GM12878 (cell line): ENCODE results near the gene MRPL34. TPM values are rescaled to one million over a fixed set of nuclear protein-coding genes. Genes with fewer than 3 reads are reported as not detected.

Experiments
- ATAC-seq: fragments of 200-7000 bp; cut with Tn5 transposase; 3 replicates; pipeline ENCODE4 v1.9.1; 2020; ENCODE audit warnings: mild to moderate bottlenecking, moderate library complexity
- BruUV-seq: library from RNA; stranded (reverse); fragments of 400-500 nt; replicated peaks from 2 replicates; lab custom pipeline; 2021; lab: Mats Ljungman, UMichigan
- CTCF ChIA-PET: fragments of 300-600 bp; sonication (Branson Sonifier 250); formaldehyde crosslinking; extraction: SDS; loops from one replicate; lab custom pipeline; 2021; ENCODE audit warnings: inconsistent platforms; lab: Yijun Ruan, JAX
- POLR2A ChIA-PET: fragments of 350-600 bp; formaldehyde crosslinking; extraction: SDS; loops from one replicate; lab custom pipeline; 2021; ENCODE audit warnings: inconsistent platforms; lab: Charles Lee
- RAD21 ChIA-PET: fragments of 300-600 bp; sonication (Branson Sonifier 250); formaldehyde crosslinking; loops from one replicate; lab custom pipeline; 2023; ENCODE audit warnings: antibody characterized with exemption; ENCODE audit not compliant: unreplicated experiment; lab: Charles Lee
- SMC1A ChIA-PET: fragments of 300-600 bp; sonication (Branson Sonifier 250); formaldehyde crosslinking; loops from one replicate; lab custom pipeline; 2023; ENCODE audit not compliant: unreplicated experiment, uncharacterized antibody; lab: Charles Lee
- DNase-seq: peaks from one replicate; pipeline ENCODE4 v3.0.0-alpha.2; 2011; ENCODE audit warnings: low read depth, low spot score
- FAIRE-seq: peaks from 3 replicates; lab custom pipeline; 2011; peaks lifted over from hg19 to GRCh38; lab: Jason Lieb, UNC
- H2AFZ ChIP-seq: 2 replicates; pipeline ENCODE4 v1.6.0; 2011; ENCODE audit warnings: low read depth, low read length, control low read depth; ENCODE audit not compliant: control insufficient read depth
- H3K27ac ChIP-seq: 2 replicates; pipeline ENCODE4 v1.5.1; 2011; ENCODE audit warnings: control low read depth; ENCODE audit not compliant: control insufficient read depth, insufficient read depth
- H3K27me3 ChIP-seq, 2 experiments: replicated peaks in 1 of 2; 2 replicates each; pipeline versions ENCODE4 v1.6.0 to v1.6.1; 2011; ENCODE audit warnings: low read length in 1 of 2; ENCODE audit not compliant: control insufficient read depth in 2 of 2, insufficient read depth in 2 of 2
- H3K36me3 ChIP-seq, 2 experiments: 2 replicates each; pipeline ENCODE4 v1.5.1; 2011; ENCODE audit warnings: low read length in 1 of 2; ENCODE audit not compliant: control insufficient read depth in 2 of 2, insufficient read depth in 2 of 2
- H3K4me1 ChIP-seq: 2 replicates; pipeline ENCODE4 v1.6.1; 2011; ENCODE audit warnings: mild to moderate bottlenecking, low read length, moderate library complexity, mixed read lengths; ENCODE audit not compliant: control insufficient read depth, insufficient read depth
- H3K4me2 ChIP-seq: 2 replicates; pipeline ENCODE4 v1.6.0; 2011; ENCODE audit warnings: control low read depth; ENCODE audit not compliant: control insufficient read depth, insufficient read depth
- H3K4me3 ChIP-seq: fragments of 200-600 bp; sonication (generic); 2 replicates; pipeline ENCODE4 v1.5.1; 2016
- H3K79me2 ChIP-seq: 2 replicates; pipeline ENCODE4 v1.6.0; 2011; ENCODE audit warnings: low read length; ENCODE audit not compliant: control insufficient read depth, insufficient read depth
- H3K9ac ChIP-seq: 2 replicates; pipeline ENCODE4 v1.8.0; 2011; ENCODE audit warnings: low read length, control low read depth, mixed read lengths; ENCODE audit not compliant: control insufficient read depth, insufficient read depth
- H3K9me3 ChIP-seq: replicated peaks from 3 replicates; pipeline ENCODE4 v1.5.1; 2011; ENCODE audit warnings: mild to moderate bottlenecking, low read length; ENCODE audit not compliant: control insufficient read depth, insufficient read depth
- H4K20me1 ChIP-seq: 2 replicates; pipeline ENCODE4 v1.6.0; 2011; ENCODE audit not compliant: control insufficient read depth, insufficient read depth
- CUX1 ChIP-seq: IDR thresholded peaks from 2 replicates; pipeline ENCODE4 v1.6.1; 2012; ENCODE audit warnings: improper control_type of control experiment, low read depth, low read length; ENCODE audit not compliant: insufficient replicate concordance
- EGR1 ChIP-seq, 2 experiments: IDR thresholded peaks; 1 replicate in 1 of 2; 2 replicates in 1 of 2; pipeline ENCODE4 v1.6.1; 2011 to 2012; ENCODE audit warnings: low read depth in 2 of 2, low read length in 2 of 2, borderline replicate concordance in 1 of 2, mild to moderate bottlenecking in 1 of 2, moderate library complexity in 1 of 2
- ETV6 ChIP-seq, 2 experiments: fragments of 450-650 bp in 1 of 2; IDR thresholded peaks in 1 of 2; conservative IDR thresholded peaks in 1 of 2; 2 replicates each; pipeline ENCODE4 v1.6.1; 2014; ENCODE audit warnings: antibody characterized with exemption in 1 of 2, borderline replicate concordance in 1 of 2, low read depth in 1 of 2, mild to moderate bottlenecking in 1 of 2, moderate library complexity in 1 of 2
- LARP7 ChIP-seq: fragments of 450-650 bp; IDR thresholded peaks from 2 replicates; pipeline ENCODE4 v1.6.1; 2017; ENCODE audit warnings: mild to moderate bottlenecking
- MTA2 ChIP-seq: fragments of 450-650 bp; IDR thresholded peaks from 2 replicates; pipeline ENCODE4 v1.6.1; 2016; ENCODE audit warnings: low read depth, mild to moderate bottlenecking, moderate library complexity
- MXI1 ChIP-seq: fragments of 150-350 bp; IDR thresholded peaks from 2 replicates; pipeline ENCODE4 v1.6.1; 2011; ENCODE audit warnings: low read depth, mild to moderate bottlenecking, inconsistent platforms, low read length, improper control_type of control experiment
- NKRF ChIP-seq: fragments of 450-650 bp; conservative IDR thresholded peaks from 2 replicates; pipeline ENCODE4 v1.6.1; 2017; ENCODE audit warnings: mild to moderate bottlenecking, moderate library complexity
- RUNX3 ChIP-seq: IDR thresholded peaks from 2 replicates; pipeline ENCODE4 v1.6.1; 2012; ENCODE audit warnings: low read length, inconsistent platforms
- SREBF1 ChIP-seq: IDR thresholded peaks from 2 replicates; pipeline ENCODE4 v1.6.1; 2012; ENCODE audit warnings: mild to moderate bottlenecking, low read length
- SUPT20H ChIP-seq: IDR thresholded peaks from 2 replicates; pipeline ENCODE4 v1.6.1; 2011; ENCODE audit warnings: low read depth, mild to moderate bottlenecking, low read length, moderate library complexity, borderline replicate concordance; ENCODE audit not compliant: control insufficient read depth
- ZBTB4 ChIP-seq: fragments of 450-650 bp; formaldehyde crosslinking; IDR thresholded peaks from 2 replicates; pipeline ENCODE4 v1.4.0; 2022; ENCODE audit warnings: mild to moderate bottlenecking, moderate library complexity
- WGBS: methylation state at CpG from one replicate; pipeline ENCODE4 v1.1.6; 2016; ENCODE audit warnings: low lambda C conversion rate; ENCODE audit not compliant: insufficient replicate concordance, insufficient coverage; ENCODE audit errors: missing lambda C conversion rate; 5-methylcytosine and 5-hydroxymethylcytosine counted together
- in situ Hi-C: fragments of 300-500 bp; cut with MboI; formaldehyde crosslinking; loops from 9 replicates; pipeline ENCODE4 v1.14.3; 2018; ENCODE audit warnings: mixed read lengths
- intact Hi-C: fragments of 100-400 bp; cut with micrococcal nuclease; formaldehyde crosslinking; loops from one replicate; pipeline ENCODE4 v1.14.2; 2022; ENCODE audit not compliant: unreplicated experiment
- polyA plus RNA-seq, 11 experiments: library from polyadenylated mRNA; depleted of rRNA in 4 of 11; unstranded in 6 of 11; stranded (reverse) in 5 of 11; fragments of >200 nt; fragmentation: Nextera tagmentation in 4 of 11; fragmentation: Illumina TruSeq in 1 of 11; extraction: Ambion mirVana in 4 of 11; extraction: Trizol in 1 of 11; gene quantifications; 1 replicate in 1 of 11; 2 replicates in 10 of 11; pipeline versions ENCODE4 v1.2.1 to v1.2.3, GENCODE V29; 2011 to 2016; ENCODE audit warnings: inconsistent platforms in 2 of 11, missing spikeins in 2 of 11, low read depth in 1 of 11
- total RNA-seq, 4 experiments: library from RNA; depleted of rRNA in 3 of 4; stranded (reverse); fragments of >200 nt in 3 of 4; fragmentation: Illumina TruSeq in 1 of 4; extraction: Trizol in 1 of 4; gene quantifications; 2 replicates each; pipeline versions ENCODE4 v1.2.1 to v1.2.3, GENCODE V29; 2013 to 2021

Gene MRPL34
- total and polyA plus RNA-seq, 10 of the 15 experiments (the other 5 are each of a cell fraction or from before 2014, with no cell fraction given): 8.6 to 198 (median 78.6) TPM

- no peaks in the 10 kb centered on the region for H3K9me3 ChIP-seq
- no peaks in the 10 kb centered on the region for H4K20me1 ChIP-seq
- H3K4me3 ChIP-seq: no peak overlapping the region
- intact Hi-C loops (no loop called here), in situ Hi-C loops (no loop called here)
- no peak for DNase-seq
- peaks cover 5 to 15% of the 10 kb centered on the region in 2 experiments; a peak in 3 of 4 replicates for H3K36me3 ChIP-seq
- no peak for ATAC-seq
- H3K4me2 ChIP-seq: no peak overlapping the region
- 86% methylated on average over 11 of the region's 11 CpGs for WGBS
- no peak for FAIRE-seq
- no TSS peak for BruUV-seq
- RAD21 ChIA-PET: no interaction called here
- H2AFZ ChIP-seq: no peak overlapping the region
- H3K27me3 ChIP-seq: no peaks in the 10 kb centered on the region
- no peak overlapping the region for H3K9ac ChIP-seq
- POLR2A ChIA-PET: no interaction called here
- no peak overlapping the region for H3K27ac ChIP-seq
- SMC1A ChIA-PET: no interaction called here
- H3K79me2 ChIP-seq: no peaks in the 10 kb centered on the region
- CTCF ChIA-PET: interaction anchor here (0.5 kb wide), 1 partner anchor 240 kb away, joined by 3 read pairs; no protein-coding TSS in a partner anchor
- no peak for TF ChIP-seq RUNX3
- no peak for TF ChIP-seq LARP7
- TF ChIP-seq MXI1: no peak
- no peak for TF ChIP-seq SREBF1
- no peak for TF ChIP-seq EGR1 (IDR thresholded peaks at IDR 0.05; ENCODE audit: borderline replicate concordance in 1 of 2, low read depth in 2 of 2, low read length in 2 of 2)
- TF ChIP-seq ZBTB4 (CRISPR knock-in tag): no peak
- TF ChIP-seq CUX1: no peak
- no peak for TF ChIP-seq MTA2
- TF ChIP-seq ETV6 (conservative IDR thresholded peaks at IDR 0.05 in 1 of 2, IDR thresholded peaks at IDR 0.05 in 1 of 2; ENCODE audit: borderline replicate concordance in 1 of 2, low read depth in 1 of 2): no peak
- no peak for TF ChIP-seq NKRF
- no peak for TF ChIP-seq SUPT20H
- TF ChIP-seq, all 136 proteins: peak for 0
- H3K4me1 ChIP-seq: no peaks in the 10 kb centered on the region
These were observed 14.8 kb downstream of the MRPL34 start for GRCh38 chr19:17320435-17320834.
